Measurements from ENCODE around the gene CCNYL1.

- no peak for TF ChIP-seq POLR2AphosphoS5 (IDR thresholded peaks at IDR 0.05; ENCODE audit: low read depth, low read length)
- no peak for TF ChIP-seq TAF1 (IDR thresholded peaks at IDR 0.05; ENCODE audit: low read depth, low read length)
- TF ChIP-seq POLR2A (IDR thresholded peaks at IDR 0.05; ENCODE audit: low read depth, low read length): no peak
- TF ChIP-seq SPI1 (IDR thresholded peaks at IDR 0.05; ENCODE audit: low read depth, low read length): no peak
These were observed 61.4 kb downstream of the CCNYL1 start for GRCh38 chr2:207772844-207773205.

Measured in GM12891 (cell line).